Limb (tissue), 2 donors: Measurements from ENCODE around the gene FAM171A1.
"Not testable (repeated sequence)": the region's sequence is repeated elsewhere in the genome, so short reads cannot be mapped to it uniquely, and the experiment has no call there.

Experiments
- DNase-seq, 2 donors: peaks; one replicate each; pipeline ENCODE4 v3.0.0-alpha.2; 2016; ENCODE audit errors: extremely low spot score in 2 of 2

The FAM171A1 gene

GRCh38 chr10:15320522-15321203 lies 50.4 kb downstream of the FAM171A1 start:
- DNase-seq, result no peak

DNA sequence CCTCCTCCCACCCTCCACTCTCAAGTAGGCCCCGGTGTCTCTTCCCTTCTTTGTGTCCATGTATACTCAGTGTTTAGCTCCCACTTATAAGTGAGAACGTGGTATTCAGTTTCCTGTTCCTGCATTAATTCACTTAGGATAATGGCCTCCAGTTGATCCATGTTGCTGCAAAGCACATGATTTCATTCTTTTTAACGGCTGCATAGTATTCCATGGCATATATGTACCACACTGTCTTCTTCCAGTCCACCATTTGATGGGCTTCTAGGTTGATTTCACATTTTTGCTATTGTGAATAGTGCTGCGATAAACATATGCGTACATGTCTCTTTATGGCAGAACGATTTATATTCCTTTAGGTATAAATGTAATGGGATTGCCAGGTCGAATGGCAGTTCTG lies 51.0 kb downstream of the FAM171A1 start:
- no peak for DNase-seq

DNA sequence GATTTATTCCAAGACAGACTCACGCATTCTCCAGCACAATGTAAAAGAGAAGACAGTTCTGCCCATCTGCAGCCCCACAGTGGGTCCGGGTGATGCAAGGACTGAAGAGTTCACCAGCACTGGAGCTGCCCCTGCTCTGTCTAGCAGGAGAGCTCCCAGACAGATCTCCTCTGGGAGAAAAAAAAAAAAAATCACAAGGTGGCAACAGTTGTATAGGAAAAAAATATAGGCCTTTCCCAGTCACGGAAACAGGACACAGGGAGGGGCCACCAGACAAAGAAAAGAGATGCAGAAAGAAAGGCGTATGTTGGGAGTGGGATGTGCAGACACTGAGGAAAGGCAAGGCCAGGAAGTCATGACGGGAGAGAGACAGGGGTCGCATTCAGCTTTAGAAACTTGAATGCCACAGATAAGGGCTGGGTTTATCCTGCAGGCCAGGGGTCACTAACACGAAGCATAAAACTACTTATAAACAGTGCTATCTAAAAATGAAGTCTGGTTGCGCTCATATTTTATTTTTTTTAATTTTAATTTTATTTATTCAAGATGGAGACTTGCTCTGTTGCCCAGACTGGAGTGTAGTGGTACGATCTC lies 54.1 kb downstream of the FAM171A1 start:
- no peak for DNase-seq

- DNase-seq, result no peak
Measured at GRCh38 chr10:15316145-15316544, 54.9 kb downstream of the FAM171A1 start.

- DNase-seq, result no peak
Measured at GRCh38 chr10:15315286-15315685, 55.8 kb downstream of the FAM171A1 start.

- DNase-seq, result no peak
Measured at GRCh38 chr10:15314482-15315045, 56.5 kb downstream of the FAM171A1 start.

GRCh38 chr10:15313843-15314242 lies 57.2 kb downstream of the FAM171A1 start:
- no peak for DNase-seq

DNA sequence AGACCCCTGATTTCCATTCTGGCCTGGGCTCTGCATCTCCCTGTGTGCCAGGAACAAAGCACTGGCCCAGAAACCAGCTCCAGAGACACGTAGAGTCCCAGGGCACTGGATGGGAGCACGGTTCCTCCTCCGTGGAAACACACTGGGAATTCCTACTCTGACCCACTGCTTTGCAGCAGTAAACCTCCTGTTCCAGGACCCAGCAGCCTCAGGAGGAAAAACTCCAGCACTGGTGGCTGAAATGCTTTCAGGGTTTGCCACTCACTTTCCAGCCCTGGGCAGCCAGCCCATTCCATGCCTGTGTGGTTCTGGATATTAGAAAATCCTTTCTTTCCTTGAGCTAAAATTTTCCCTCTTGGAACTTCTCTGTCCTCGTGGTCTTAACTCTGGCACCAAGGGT lies 58.0 kb downstream of the FAM171A1 start:
- no peak for DNase-seq

DNA sequence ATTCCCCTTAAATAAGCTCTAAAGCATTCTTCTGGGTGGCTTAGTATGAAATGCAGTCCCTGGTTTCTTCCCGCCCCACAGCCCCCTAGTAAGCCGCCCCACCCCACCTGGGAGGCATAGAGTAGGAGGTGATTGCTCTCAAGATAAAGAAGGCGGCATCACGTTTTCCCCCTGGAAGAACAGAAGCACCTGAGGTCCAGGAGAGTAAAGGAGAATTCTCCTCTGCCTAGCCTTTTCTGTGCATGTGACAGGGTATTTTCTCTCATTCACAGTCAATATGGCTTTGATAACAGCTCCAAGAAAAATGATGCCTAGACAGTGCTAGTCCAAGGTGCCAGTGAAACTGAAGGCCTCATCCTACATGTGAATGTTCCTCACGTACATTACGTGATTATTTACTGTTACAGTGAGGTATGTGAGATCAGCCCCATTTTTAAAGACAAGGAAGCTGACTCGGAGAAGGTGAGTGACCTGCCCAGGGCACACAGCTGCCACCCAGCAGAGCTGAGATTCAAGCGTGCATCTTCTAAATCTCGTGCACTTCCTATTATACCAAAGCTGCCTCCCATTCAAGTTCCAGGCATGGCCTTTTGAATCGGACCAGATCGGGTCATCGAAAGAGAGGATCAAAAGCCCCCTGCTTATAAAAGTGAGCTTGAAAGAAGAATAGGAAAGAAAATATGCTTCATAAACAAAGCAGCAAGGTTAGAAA lies 59.4 kb downstream of the FAM171A1 start:
- no peak for DNase-seq

GRCh38 chr10:15310776-15311568 lies 60.1 kb downstream of the FAM171A1 start:
- no peak for DNase-seq

DNA sequence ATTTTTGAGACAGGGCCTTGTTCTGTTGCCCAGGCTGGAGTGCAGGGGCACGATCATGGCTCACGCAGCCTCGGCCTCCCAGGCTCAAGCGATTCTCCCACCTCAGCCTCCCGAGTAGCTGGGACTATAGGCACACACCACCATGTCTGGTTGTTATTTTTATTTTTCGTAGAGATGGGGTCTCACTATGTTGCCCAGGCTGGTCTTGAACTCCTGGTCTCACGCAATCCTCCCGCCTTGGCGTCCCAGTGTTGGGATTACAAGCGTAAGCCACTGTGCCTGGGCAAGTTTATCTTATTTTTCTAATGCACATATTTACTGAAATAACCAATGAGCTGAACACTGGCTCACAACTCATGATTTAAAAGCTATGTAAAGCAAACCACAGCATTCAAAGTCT lies 61.9 kb downstream of the FAM171A1 start:
- DNase-seq, result no peak

- no peak for DNase-seq
Measured at GRCh38 chr10:15306735-15307280, 64.3 kb downstream of the FAM171A1 start.

- DNase-seq, result no peak
Measured at GRCh38 chr10:15305634-15306033, 65.5 kb downstream of the FAM171A1 start.

DNA sequence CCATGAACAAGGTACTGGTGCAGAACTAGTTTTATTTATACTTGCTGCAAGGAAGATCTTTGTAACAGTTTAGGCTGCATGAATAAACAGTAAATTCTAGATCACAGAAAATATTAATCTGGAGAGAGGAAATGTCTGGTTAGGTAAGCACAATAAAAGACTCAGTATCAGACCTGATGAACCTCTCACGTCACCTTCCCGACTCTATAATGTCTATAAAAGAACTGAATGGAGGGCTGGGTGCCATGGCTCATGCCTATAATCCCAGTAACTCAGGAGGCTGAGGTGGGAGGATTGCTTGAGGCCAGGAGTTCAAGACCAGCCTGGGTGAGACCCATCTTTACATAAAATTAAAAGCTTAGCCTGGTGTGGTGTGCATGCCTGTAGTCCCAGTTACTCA lies 65.9 kb downstream of the FAM171A1 start:
- no peak for DNase-seq

- not testable (repeated sequence) for DNase-seq
Measured at GRCh38 chr10:15302188-15302956, 68.7 kb downstream of the FAM171A1 start.

- no peak for DNase-seq
Measured at GRCh38 chr10:15300697-15301096, 70.4 kb downstream of the FAM171A1 start.

DNA sequence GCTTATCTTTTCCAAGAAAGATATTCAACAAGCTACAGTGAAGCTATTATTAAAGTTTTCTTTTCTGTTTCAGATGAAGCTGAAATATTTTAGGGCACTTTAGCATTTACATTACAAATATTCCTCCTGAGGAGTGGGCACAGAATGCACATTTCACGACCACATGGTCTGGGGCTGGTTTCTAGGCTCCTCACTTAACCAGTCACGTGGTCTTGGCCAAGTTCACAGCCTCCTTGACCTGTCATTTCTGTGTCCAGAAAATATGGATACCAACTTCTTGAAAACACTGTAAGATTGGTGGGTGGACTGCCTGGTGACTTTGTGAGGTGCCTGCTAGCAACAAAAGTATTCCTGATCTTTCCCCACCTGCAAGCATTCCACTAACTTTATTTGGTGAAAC lies 70.9 kb downstream of the FAM171A1 start:
- no peak for DNase-seq

DNA sequence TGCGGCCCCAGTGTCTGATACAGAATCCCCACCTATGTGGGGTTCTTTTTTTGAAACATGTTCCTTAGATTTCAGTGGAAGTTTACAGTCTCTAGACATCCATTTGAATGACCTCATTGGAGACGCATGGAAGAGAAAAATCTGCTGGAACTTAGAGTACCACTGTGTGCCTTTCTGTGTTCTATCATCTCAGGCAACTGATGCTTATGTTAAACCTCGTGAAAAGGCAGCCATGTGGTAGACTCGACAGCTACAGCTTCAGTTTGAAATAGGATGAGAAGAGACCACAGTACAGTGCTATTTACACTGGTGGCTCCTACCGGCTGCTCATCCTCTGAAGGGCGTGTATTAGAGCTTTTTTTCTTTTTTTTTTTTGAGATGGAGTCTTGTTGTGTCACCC lies 74.4 kb downstream of the FAM171A1 start:
- no peak for DNase-seq

- no peak for DNase-seq
Measured at GRCh38 chr10:15295537-15296325, 75.4 kb downstream of the FAM171A1 start.
